Mesothelial cell of epicardium (in vitro differentiated cells): Measurements from ENCODE around the gene SHC2. TPM values are rescaled to one million over a fixed set of nuclear protein-coding genes. Genes with fewer than 3 reads are reported as not detected.

Experiments used
- DNase-seq, 2 experiments: peaks; one replicate each; pipeline ENCODE4 v3.0.0; 2021; ENCODE audit warnings: low spot score in 2 of 2; ENCODE audit not compliant: unreplicated experiment in 2 of 2
- H3K27ac Mint-ChIP-seq: 2 replicates; pipeline ENCODE4 v1.8.0; 2021; ENCODE audit warnings: mixed read lengths
- H3K27me3 Mint-ChIP-seq: 2 replicates; pipeline ENCODE4 v1.8.0; 2021; ENCODE audit warnings: low read depth, mixed read lengths
- H3K36me3 Mint-ChIP-seq: 2 replicates; pipeline ENCODE4 v1.8.0; 2021; ENCODE audit warnings: mixed read lengths
- H3K4me1 Mint-ChIP-seq: 2 replicates; pipeline ENCODE4 v1.8.0; 2021; ENCODE audit warnings: mixed read lengths
- H3K4me3 Mint-ChIP-seq: 2 replicates; pipeline ENCODE4 v1.8.0; 2021; ENCODE audit warnings: mild to moderate bottlenecking, moderate library complexity, mixed read lengths
- H3K9me3 Mint-ChIP-seq: 2 replicates; pipeline ENCODE4 v1.8.0; 2021; ENCODE audit warnings: mixed read lengths
- CTCF ChIP-seq: fragments of 200-600 bp; sonication (generic); IDR thresholded peaks from one replicate; pipeline ENCODE4 v1.5.0; 2021; ENCODE audit warnings: antibody characterized with exemption; ENCODE audit not compliant: unreplicated experiment
- total RNA-seq: library from RNA; stranded (reverse); gene quantifications from 3 replicates; pipeline ENCODE4 v1.2.1, GENCODE V29; 2021

The SHC2 gene
- total RNA-seq, 1 donor from 2014 or later = 86.4 TPM

- Mint-ChIP-seq H3K4me3 (no peak overlapping the region), H3K36me3 (no peaks in the 10 kb centered on the region), H3K27me3 (peaks cover 28% of the 10 kb centered on the region)
Measured at GRCh38 chr19:378706-379105, 82.1 kb downstream of the SHC2 start.

GRCh38 chr19:377801-378581 is 82.8 kb downstream of the SHC2 start:
- Mint-ChIP-seq H3K4me1 (peaks cover 4% of the 10 kb centered on the region), H3K36me3 (no peaks in the 10 kb centered on the region), H3K9me3 (peaks cover 3% of the 10 kb centered on the region), H3K4me3 (no peak overlapping the region), H3K27me3 (peaks cover 28% of the 10 kb centered on the region), H3K27ac (peak overlapping the region; percentile 73)
- no peak for TF ChIP-seq CTCF
- no peak for DNase-seq

More at GRCh38 chr19:378706-379105, 82.1 kb downstream of the SHC2 start:
- H3K9me3 Mint-ChIP-seq = peaks cover 3% of the 10 kb centered on the region
- H3K4me1 Mint-ChIP-seq = peaks cover 2% of the 10 kb centered on the region
- H3K27ac Mint-ChIP-seq = no peak overlapping the region
- DNase-seq = no peak
- no peak for TF ChIP-seq CTCF

- TF ChIP-seq CTCF = no peak
- Mint-ChIP-seq H3K36me3 (no peaks in the 10 kb centered on the region), H3K27ac (no peak overlapping the region), H3K27me3 (peaks cover 39% of the 10 kb centered on the region), H3K4me1 (peaks cover 9% of the 10 kb centered on the region), H3K4me3 (no peak overlapping the region), H3K9me3 (peaks cover 3% of the 10 kb centered on the region)
- no peak for DNase-seq
Measured at GRCh38 chr19:376111-376470, 84.7 kb downstream of the SHC2 start.

GRCh38 chr19:375395-376110 is 85.3 kb downstream of the SHC2 start:
- TF ChIP-seq CTCF = no peak
- Mint-ChIP-seq H3K27me3 (peaks cover 39% of the 10 kb centered on the region), H3K27ac (no peak overlapping the region), H3K36me3 (no peaks in the 10 kb centered on the region), H3K9me3 (peaks cover 1% of the 10 kb centered on the region), H3K4me1 (peaks cover 9% of the 10 kb centered on the region), H3K4me3 (no peak overlapping the region)
- no peak for DNase-seq

- H3K36me3 Mint-ChIP-seq = no peaks in the 10 kb centered on the region
Measured at GRCh38 chr19:374886-375235, 86.0 kb downstream of the SHC2 start.

More at GRCh38 chr19:374886-375235, 86.0 kb downstream of the SHC2 start:
- peaks cover 39% of the 10 kb centered on the region for H3K27me3 Mint-ChIP-seq
- DNase-seq = no peak
- no peak overlapping the region for H3K4me3 Mint-ChIP-seq
- H3K4me1 Mint-ChIP-seq = peaks cover 9% of the 10 kb centered on the region
- TF ChIP-seq CTCF = no peak
- H3K27ac Mint-ChIP-seq = no peak overlapping the region
- no peaks in the 10 kb centered on the region for H3K9me3 Mint-ChIP-seq
